Trophoblast cell (in vitro differentiated cells and primary cell): Measurements from ENCODE around the gene NUDT13.

Experiments
- DNase-seq, 2 donors: peaks; one replicate each; pipeline ENCODE4 v3.0.0-alpha.2; 2016
- H2AFZ ChIP-seq: 2 replicates; pipeline ENCODE4 v1.6.1; 2013; ENCODE audit warnings: low read length, moderate library complexity, mild to moderate bottlenecking; ENCODE audit not compliant: insufficient read depth, poor library complexity
- H2AK5ac ChIP-seq: 2 replicates; pipeline ENCODE4 v1.6.1; 2013; ENCODE audit warnings: mild to moderate bottlenecking, low read length
- H2BK120ac ChIP-seq: 2 replicates; pipeline ENCODE4 v1.6.1; 2013; ENCODE audit warnings: low read length, mild to moderate bottlenecking, moderate library complexity; ENCODE audit not compliant: insufficient read depth, poor library complexity
- H2BK12ac ChIP-seq: 2 replicates; pipeline ENCODE4 v1.6.1; 2013; ENCODE audit warnings: mild to moderate bottlenecking, low read length, moderate library complexity
- H2BK5ac ChIP-seq: 2 replicates; pipeline ENCODE4 v1.6.1; 2013; ENCODE audit warnings: low read length, low read depth, moderate library complexity, mild to moderate bottlenecking; ENCODE audit not compliant: poor library complexity
- H3K14ac ChIP-seq: 2 replicates; pipeline ENCODE4 v1.6.1; 2013; ENCODE audit warnings: mild to moderate bottlenecking, low read length
- H3K18ac ChIP-seq: 2 replicates; pipeline ENCODE4 v1.6.1; 2013; ENCODE audit warnings: mild to moderate bottlenecking, low read length
- H3K23ac ChIP-seq: 2 replicates; pipeline ENCODE4 v1.6.1; 2013; ENCODE audit warnings: low read length
- H3K27ac ChIP-seq: 2 replicates; pipeline ENCODE4 v1.5.1; 2013; ENCODE audit warnings: low read depth, mild to moderate bottlenecking, inconsistent platforms, low read length, moderate library complexity
- H3K27me3 ChIP-seq: 2 replicates; pipeline ENCODE4 v1.6.1; 2013; ENCODE audit warnings: inconsistent platforms, mild to moderate bottlenecking, low read length, moderate library complexity; ENCODE audit not compliant: insufficient read depth
- H3K36me3 ChIP-seq, 2 experiments: 1 replicate in 1 of 2; 2 replicates in 1 of 2; pipeline ENCODE4 v1.6.1; 2013; ENCODE audit warnings: low read length in 2 of 2, mild to moderate bottlenecking in 2 of 2, moderate library complexity in 1 of 2; ENCODE audit not compliant: insufficient read depth in 2 of 2, control insufficient read depth in 1 of 2
- H3K4ac ChIP-seq: 2 replicates; pipeline ENCODE4 v1.6.1; 2013; ENCODE audit warnings: low read depth, mild to moderate bottlenecking, low read length, moderate library complexity
- H3K4me1 ChIP-seq, 2 experiments: 1 replicate in 1 of 2; 2 replicates in 1 of 2; pipeline ENCODE4 v1.6.1; 2013; ENCODE audit warnings: low read length in 2 of 2, mild to moderate bottlenecking in 2 of 2, moderate library complexity in 1 of 2; ENCODE audit not compliant: insufficient read depth in 2 of 2, control insufficient read depth in 1 of 2
- H3K4me2 ChIP-seq: 2 replicates; pipeline ENCODE4 v1.6.1; 2013; ENCODE audit warnings: inconsistent platforms, mild to moderate bottlenecking, low read length, moderate library complexity
- H3K4me3 ChIP-seq: 2 replicates; pipeline ENCODE4 v1.5.1; 2013; ENCODE audit warnings: mild to moderate bottlenecking, low read depth, low read length, inconsistent platforms
- H3K79me1 ChIP-seq: one replicate; pipeline ENCODE4 v1.6.1; 2013; ENCODE audit warnings: low read length
- H3K79me2 ChIP-seq: 2 replicates; pipeline ENCODE4 v1.6.1; 2013; ENCODE audit warnings: low read length, mild to moderate bottlenecking; ENCODE audit not compliant: control insufficient read depth, insufficient read depth, poor library complexity
- H3K9ac ChIP-seq: 2 replicates; pipeline ENCODE4 v1.6.1; 2013; ENCODE audit warnings: mild to moderate bottlenecking, low read length
- H3K9me3 ChIP-seq: 2 replicates; pipeline ENCODE4 v1.6.1; 2013; ENCODE audit warnings: low read depth, mild to moderate bottlenecking, control low read depth, inconsistent platforms, low read length; ENCODE audit not compliant: insufficient read depth
- H4K12ac ChIP-seq: 2 replicates; pipeline ENCODE4 v1.6.1; 2013; ENCODE audit warnings: low read depth, mild to moderate bottlenecking, low read length, moderate library complexity
- H4K8ac ChIP-seq: 2 replicates; pipeline ENCODE4 v1.6.1; 2013; ENCODE audit warnings: low read depth, mild to moderate bottlenecking, low read length, moderate library complexity
- H4K91ac ChIP-seq: one replicate; pipeline ENCODE4 v1.6.1; 2013; ENCODE audit warnings: low read depth, mild to moderate bottlenecking, low read length, moderate library complexity
- WGBS: extraction: QIAGEN DNeasy Blood & Tissue Kit; methylation state at CpG from one replicate; pipeline ENCODE4 v1.1.7; 2013; ENCODE audit warnings: missing lambda C conversion rate; ENCODE audit not compliant: insufficient read length, insufficient coverage; ENCODE audit errors: extremely low coverage; 5-methylcytosine and 5-hydroxymethylcytosine counted together

The NUDT13 gene

GRCh38 chr10:73161662-73162061 is 51.4 kb downstream of the NUDT13 start:
- Histone ChIP-seq H2BK12ac (no peak overlapping the region), H3K4me1 (no peaks in the 10 kb centered on the region), H3K4ac (peak overlapping the region; percentile 21), H3K9ac (no peak overlapping the region), H4K91ac (no peak overlapping the region), H3K4me3 (no peak overlapping the region), H3K79me1 (no peaks in the 10 kb centered on the region), H2AFZ (no peak overlapping the region), H3K27ac (no peak overlapping the region), H2AK5ac (no peak overlapping the region), H3K36me3 (peaks cover 11 to 13% of the 10 kb centered on the region in 2 experiments), H3K18ac (no peak overlapping the region), H3K4me2 (no peak overlapping the region), H2BK5ac (no peak overlapping the region), H4K8ac (no peak overlapping the region), H3K9me3 (no peaks in the 10 kb centered on the region), H3K79me2 (no peaks in the 10 kb centered on the region), H4K12ac (no peak overlapping the region), H3K23ac (no peak overlapping the region), H2BK120ac (no peak overlapping the region), H3K14ac (no peak overlapping the region), H3K27me3 (no peaks in the 10 kb centered on the region)
- no CpG with 5 or more reads among the region's 3 CpGs for WGBS
- no peak for DNase-seq

- Histone ChIP-seq H4K8ac (no peak overlapping the region), H2BK12ac (no peak overlapping the region), H3K23ac (no peak overlapping the region), H3K4ac (no peak overlapping the region), H2BK5ac (no peak overlapping the region), H3K4me1 (no peaks in the 10 kb centered on the region), H3K36me3 (peaks cover 8 to 9% of the 10 kb centered on the region in 2 experiments), H4K91ac (no peak overlapping the region), H3K79me1 (peaks cover 5% of the 10 kb centered on the region), H3K79me2 (peaks cover 5% of the 10 kb centered on the region), H3K4me3 (no peak overlapping the region), H2AK5ac (no peak overlapping the region), H3K27me3 (no peaks in the 10 kb centered on the region), H2BK120ac (no peak overlapping the region), H2AFZ (no peak overlapping the region), H3K14ac (no peak overlapping the region), H3K9me3 (no peaks in the 10 kb centered on the region), H3K18ac (no peak overlapping the region), H3K4me2 (no peak overlapping the region), H4K12ac (no peak overlapping the region), H3K9ac (no peak overlapping the region), H3K27ac (no peak overlapping the region)
- WGBS: no CpG with 5 or more reads among the region's 2 CpGs
- DNase-seq: no peak
These were observed 52.8 kb downstream of the NUDT13 start for GRCh38 chr10:73163096-73163495.

- no peak overlapping the region for H3K9ac ChIP-seq
- H3K4me1 ChIP-seq: peaks cover 2 to 3% of the 10 kb centered on the region in 2 experiments
- H3K14ac ChIP-seq: no peak overlapping the region
- H3K4me3 ChIP-seq: no peak overlapping the region
- H3K79me1 ChIP-seq: peaks cover 9% of the 10 kb centered on the region
- H3K36me3 ChIP-seq: peaks cover 5% of the 10 kb centered on the region in 2 experiments
- H3K27ac ChIP-seq: no peak overlapping the region
- no peak overlapping the region for H2AK5ac ChIP-seq
- H2BK12ac ChIP-seq: no peak overlapping the region
- no peaks in the 10 kb centered on the region for H3K9me3 ChIP-seq
- H3K18ac ChIP-seq: no peak overlapping the region
- H4K91ac ChIP-seq: no peak overlapping the region
- H4K12ac ChIP-seq: no peak overlapping the region
- no peak overlapping the region for H3K4ac ChIP-seq
- no peak overlapping the region for H2AFZ ChIP-seq
- no peaks in the 10 kb centered on the region for H3K27me3 ChIP-seq
- no peak overlapping the region for H2BK120ac ChIP-seq
- no peak for DNase-seq
- no CpG with 5 or more reads among the region's 2 CpGs for WGBS
- no peak overlapping the region for H4K8ac ChIP-seq
- peak overlapping the region; percentile 80 for H3K4me2 ChIP-seq
- peaks cover 7% of the 10 kb centered on the region for H3K79me2 ChIP-seq
- no peak overlapping the region for H2BK5ac ChIP-seq
- H3K23ac ChIP-seq: no peak overlapping the region
These were observed 56.7 kb downstream of the NUDT13 start for GRCh38 chr10:73166972-73167371.

GRCh38 chr10:73167458-73167782 is 57.2 kb downstream of the NUDT13 start:
- H3K27ac ChIP-seq: peak overlapping the region; percentile 82
- peak overlapping the region; percentile 71 for H2AK5ac ChIP-seq
- H3K79me2 ChIP-seq: peaks cover 7% of the 10 kb centered on the region
- no peak overlapping the region for H2BK12ac ChIP-seq
- H4K12ac ChIP-seq: peak overlapping the region; percentile 92
- peak overlapping the region; percentile 96 for H4K8ac ChIP-seq
- H3K79me1 ChIP-seq: peaks cover 9% of the 10 kb centered on the region
- H3K36me3 ChIP-seq: peaks cover 5% of the 10 kb centered on the region in 2 experiments
- no peak overlapping the region for H2BK120ac ChIP-seq
- peak in 1 of 2 donors; percentile 24 for DNase-seq
- H3K9me3 ChIP-seq: no peaks in the 10 kb centered on the region
- H3K14ac ChIP-seq: peak overlapping the region; percentile 92
- no peak overlapping the region for H3K23ac ChIP-seq
- H3K18ac ChIP-seq: peak overlapping the region; percentile 80
- H3K4me2 ChIP-seq: peak overlapping the region; percentile 80
- H2AFZ ChIP-seq: peak overlapping the region; percentile 89
- H2BK5ac ChIP-seq: peak overlapping the region; percentile 67
- peak overlapping the region; percentile 92 for H3K4me3 ChIP-seq
- no CpG with 5 or more reads among the region's 5 CpGs for WGBS
- H3K9ac ChIP-seq: peak overlapping the region; percentile 95
- peak overlapping the region; percentile 68 for H4K91ac ChIP-seq
- no peaks in the 10 kb centered on the region for H3K27me3 ChIP-seq
- H3K4me1 ChIP-seq: peaks cover 2 to 3% of the 10 kb centered on the region in 2 experiments
- peak overlapping the region; percentile 66 for H3K4ac ChIP-seq
